SKM-1 treated with dmso at 0.1 percent for 144 hours (cell line): ENCODE data around the gene ETV2.
"Not testable (repeated sequence)": the region's sequence is repeated elsewhere in the genome, so short reads cannot be mapped to it uniquely, and the experiment has no call there.

Source experiments
- DNase-seq: peaks from one replicate; lab custom pipeline; 2025; ENCODE audit not compliant: unreplicated experiment; lab: John Stamatoyannopoulos, UW

Gene ETV2

GRCh38 chr19:35655600-35655999 lies 14.1 kb downstream of the ETV2 start:
- no peak for DNase-seq

DNA sequence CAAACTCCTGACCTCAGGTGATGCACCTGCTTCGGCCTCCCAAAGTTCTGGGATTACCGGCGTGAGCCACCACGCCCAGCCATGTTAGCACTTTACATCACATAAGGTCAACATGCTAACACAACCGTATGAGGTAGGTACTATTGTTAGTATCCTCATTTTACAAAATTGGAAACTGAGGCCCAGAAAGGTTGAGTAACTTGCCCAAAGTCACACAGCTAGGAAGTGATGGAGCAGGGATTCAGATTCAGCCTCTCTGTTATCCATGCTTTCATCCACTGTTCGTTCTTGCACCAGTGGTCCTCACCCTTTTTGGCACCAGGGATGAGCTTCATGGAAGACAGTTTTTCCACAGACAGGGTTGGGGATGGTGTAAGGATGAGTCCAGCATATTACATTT lies 15.2 kb downstream of the ETV2 start:
- no peak for DNase-seq

DNA sequence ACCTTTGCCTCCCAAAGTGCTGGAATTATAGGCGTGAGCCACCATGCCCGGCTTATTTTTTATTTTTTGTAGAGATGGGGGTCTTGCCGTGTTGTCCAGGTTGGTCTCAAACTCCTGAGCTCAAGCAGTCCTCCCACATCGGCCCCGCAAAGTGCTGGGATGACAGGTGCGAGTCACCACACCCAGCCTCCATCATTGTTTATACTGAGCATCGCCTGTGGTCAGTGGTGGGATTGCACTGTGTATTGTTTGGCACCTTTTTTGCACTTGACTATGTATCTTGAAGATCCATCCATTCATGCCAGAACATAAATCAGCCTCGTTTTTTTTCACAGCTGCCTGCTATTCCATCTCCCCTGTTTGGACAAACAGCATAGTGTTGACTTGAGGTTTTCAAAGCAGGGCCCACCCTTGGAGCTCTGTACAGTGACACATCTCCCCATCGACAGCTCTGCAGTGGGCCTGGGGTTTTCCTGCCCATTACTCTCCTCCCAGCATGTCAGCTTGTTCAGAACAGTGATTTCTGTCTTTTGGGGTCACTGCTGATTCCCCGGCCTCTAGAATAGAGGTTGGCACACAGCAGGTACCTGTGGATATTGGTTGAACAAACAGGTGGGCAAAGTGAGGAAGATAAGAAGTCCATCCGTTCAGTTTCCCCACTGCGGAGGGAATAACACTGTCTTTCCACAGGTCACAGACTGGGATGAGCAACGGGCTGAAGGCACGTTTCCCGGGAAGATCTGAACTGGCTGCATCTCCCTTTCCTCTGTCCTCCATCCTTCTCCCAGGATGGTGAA lies 16.6 kb downstream of the ETV2 start:
- no peak for DNase-seq

GRCh38 chr19:35661995-35662340 lies 20.4 kb downstream of the ETV2 start:
- no peak for DNase-seq

DNA sequence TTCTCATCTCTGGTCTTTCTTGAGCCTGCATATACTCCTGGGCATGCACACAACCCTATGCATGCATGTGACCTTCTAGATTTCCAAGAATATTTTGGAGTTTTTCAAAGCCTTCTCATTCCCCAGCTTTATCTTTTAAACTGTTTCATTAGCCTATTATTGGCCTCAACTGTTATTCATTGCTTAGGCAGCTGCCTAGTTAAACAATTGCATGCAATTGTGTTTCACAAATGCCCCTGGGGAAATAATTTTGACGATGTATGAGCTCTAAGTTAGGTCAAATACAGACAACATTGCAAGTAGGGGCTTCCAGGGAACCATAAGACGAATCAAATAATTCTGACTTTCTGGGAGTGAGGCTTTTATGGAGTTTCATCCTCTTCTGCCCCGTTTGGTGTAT lies 22.4 kb downstream of the ETV2 start:
- no peak for DNase-seq

- DNase-seq: no peak
Measured at GRCh38 chr19:35665157-35665556, 23.6 kb downstream of the ETV2 start.

DNA sequence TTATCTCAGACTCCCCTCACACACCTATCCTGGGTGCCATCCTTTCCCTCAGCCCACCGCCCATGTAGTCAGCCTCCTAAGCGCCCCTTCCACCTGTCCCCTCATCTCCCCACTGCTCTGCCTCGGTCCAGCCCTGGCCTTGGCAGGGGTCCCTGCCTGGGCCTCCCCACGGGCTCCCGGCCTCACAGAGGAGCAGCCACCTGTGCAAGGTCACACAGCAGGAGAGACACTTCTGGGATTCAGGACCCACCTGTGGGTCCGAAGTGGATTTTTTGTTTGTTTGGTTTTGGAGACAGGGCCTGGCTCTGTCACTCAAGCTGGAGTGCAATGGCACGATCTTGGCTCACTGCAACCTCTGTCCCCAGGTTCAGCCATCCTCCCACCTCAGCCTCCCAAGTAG lies 24.1 kb downstream of the ETV2 start:
- no peak for DNase-seq

DNA sequence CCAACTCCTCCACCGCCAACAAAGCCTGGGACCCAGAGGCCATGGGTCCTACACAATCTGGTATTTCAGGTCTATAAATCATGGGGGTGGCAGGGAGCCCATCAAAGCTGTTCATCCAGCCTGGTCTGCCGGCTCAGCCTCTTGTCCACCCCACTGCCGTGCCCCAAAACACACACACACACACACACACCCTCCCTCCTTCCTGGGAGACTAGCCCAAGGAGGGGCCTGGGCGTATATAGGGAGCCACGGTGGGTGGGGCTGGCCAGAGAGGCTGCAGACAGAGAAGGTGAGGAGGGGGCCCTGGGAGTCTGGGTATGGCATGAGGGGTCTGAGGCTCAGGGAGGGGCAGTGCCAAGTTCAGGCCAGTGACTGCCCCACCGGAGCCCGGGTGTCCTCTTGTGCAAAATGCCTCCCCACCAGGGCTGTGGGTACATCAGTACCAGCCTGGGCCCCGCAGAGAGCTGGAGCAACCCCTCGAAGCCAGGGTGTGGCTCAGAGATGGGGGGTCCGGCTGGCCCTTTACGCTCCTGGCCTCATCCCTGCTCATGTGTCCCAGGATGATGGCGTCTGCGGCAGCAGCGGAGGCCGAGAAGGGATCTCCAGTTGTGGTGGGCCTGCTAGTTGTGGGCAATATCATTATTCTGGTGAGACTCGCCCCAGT lies 24.8 kb downstream of the ETV2 start, which contains the start of gene UPK1A:
Gene UPK1A (plus strand): TSS at position 267 of the 663 bp plus-strand sequence. CDS start 296 bp downstream, at position 563.
- DNase-seq: no peak

GRCh38 chr19:35669566-35669965 lies 28.0 kb downstream of the ETV2 start:
- DNase-seq: no peak

GRCh38 chr19:35669974-35670373 lies 28.4 kb downstream of the ETV2 start:
- DNase-seq: no peak

DNA sequence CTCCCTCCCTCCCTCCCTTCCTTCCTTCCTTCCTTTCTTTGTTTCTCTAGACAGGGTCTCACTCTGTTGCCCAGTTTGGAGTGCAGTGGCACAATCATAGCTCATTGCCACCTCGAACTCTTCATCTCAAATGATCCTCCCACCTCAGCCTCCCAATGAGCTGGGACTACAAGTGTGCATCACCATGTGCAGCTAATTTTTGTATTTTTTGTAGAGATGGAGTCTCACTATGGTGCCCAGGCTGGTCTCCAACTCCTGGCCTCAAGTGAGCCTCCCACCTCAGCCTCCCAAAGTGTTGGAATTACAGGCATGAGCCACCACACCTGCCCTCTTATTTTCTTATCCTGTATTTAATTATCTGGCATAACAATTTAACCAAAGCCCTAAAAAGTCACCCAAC lies 29.1 kb downstream of the ETV2 start:
- no peak for DNase-seq

DNA sequence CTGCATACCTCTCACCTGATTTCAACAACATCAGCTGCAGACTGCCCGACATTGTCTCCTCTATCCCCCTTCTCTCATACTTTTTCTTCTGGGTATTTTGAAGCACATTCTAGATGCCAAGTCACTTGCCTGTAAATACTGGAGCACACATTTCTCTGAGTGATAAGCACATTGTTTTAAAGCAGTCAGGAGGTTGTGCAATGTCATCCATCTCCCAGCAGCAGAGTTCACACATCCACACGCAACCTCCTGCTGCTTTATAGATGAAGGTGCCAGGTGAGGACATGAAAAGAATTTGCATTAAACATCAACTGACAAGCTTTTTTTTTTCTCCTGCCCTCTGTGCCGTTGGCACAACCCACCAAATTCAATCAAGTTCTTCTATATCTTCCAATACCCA lies 30.3 kb downstream of the ETV2 start:
- no peak for DNase-seq

GRCh38 chr19:35673121-35673804 lies 31.7 kb downstream of the ETV2 start:
- no peak for DNase-seq

DNA sequence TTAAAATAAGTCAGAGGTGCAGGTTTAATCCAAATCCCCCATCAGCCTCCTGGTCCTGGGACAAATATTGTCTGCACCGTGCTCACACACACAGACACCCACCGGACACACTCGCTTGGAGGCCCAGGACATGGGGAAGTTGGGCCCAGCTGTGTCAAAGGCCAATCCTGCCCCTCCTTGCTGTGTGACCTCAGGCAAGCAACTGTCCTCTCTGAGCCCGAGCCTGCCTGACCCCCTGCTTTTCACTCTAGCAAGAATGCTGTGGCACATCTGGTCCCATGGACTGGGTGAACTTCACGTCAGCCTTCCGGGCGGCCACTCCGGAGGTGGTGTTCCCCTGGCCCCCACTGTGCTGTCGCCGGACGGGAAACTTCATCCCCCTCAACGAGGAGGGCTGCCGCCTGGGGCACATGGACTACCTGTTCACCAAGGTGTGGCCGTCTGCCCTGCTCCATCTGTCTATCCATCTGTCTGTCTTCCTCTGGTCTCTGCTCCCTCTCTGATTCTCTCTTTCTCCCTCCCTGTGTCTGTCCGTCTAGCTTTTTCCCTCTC lies 34.1 kb downstream of the ETV2 start:
- no peak for DNase-seq

DNA sequence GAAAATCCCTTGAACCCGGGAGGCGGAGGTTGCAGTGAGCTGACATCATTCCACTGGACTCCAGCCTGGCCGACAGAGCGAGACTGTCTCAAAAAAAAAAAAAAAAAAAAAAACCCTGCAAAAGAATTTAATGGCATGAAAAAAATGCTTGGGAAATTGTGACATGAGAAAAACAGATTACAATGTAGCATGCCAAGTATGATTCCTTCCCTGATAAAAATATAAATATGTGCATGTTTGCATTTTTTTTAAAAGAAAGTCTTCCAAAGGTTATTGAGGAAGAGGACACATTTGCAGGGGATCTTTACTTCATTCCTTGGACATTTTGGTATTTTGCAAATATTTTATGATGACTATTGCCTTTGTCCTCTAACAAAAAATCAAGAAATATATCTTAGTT lies 48.3 kb downstream of the ETV2 start:
- DNase-seq: no peak

- not testable (repeated sequence) for DNase-seq
Measured at GRCh38 chr19:35691106-35691505, 49.6 kb downstream of the ETV2 start.

DNA sequence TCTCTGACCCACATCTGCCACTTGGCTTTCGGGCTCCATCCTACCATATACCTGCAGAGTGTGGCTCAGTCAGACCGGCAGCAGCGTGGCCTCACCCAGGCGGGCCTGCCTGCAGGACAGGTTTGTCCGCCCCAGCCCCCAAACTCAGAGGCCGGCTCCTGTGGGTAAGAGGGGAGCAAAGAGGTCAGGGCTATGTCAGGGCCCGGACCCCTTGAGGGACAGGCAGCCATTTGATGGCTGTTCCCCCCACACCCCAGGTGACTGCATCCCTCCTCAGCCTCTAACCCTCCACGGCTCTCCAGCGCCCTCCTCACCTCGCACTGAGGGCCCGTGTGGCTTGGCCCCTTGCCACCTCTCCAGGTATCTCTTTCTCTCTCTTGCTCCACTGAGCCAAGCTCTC lies 50.5 kb downstream of the ETV2 start:
- no peak for DNase-seq

DNA sequence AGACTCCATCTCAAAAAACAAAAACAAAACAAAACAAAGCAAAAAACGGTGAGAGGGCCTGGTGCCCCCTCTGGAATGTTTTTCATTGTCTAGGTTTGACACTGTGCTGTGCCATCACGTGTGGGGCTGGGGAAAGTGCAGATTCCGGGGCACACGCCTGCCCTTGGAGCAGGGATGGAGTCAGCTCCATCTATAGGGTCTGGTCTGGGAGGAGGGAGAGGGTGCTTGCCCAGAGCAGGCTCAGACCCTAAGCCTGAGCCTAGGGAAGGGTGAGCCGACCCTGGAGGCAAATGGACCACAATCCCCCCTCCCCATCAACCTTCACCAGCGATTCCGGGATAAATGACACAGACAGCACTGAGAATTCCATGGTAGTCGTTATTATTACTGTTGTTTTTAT lies 51.9 kb downstream of the ETV2 start:
- DNase-seq: no peak

DNA sequence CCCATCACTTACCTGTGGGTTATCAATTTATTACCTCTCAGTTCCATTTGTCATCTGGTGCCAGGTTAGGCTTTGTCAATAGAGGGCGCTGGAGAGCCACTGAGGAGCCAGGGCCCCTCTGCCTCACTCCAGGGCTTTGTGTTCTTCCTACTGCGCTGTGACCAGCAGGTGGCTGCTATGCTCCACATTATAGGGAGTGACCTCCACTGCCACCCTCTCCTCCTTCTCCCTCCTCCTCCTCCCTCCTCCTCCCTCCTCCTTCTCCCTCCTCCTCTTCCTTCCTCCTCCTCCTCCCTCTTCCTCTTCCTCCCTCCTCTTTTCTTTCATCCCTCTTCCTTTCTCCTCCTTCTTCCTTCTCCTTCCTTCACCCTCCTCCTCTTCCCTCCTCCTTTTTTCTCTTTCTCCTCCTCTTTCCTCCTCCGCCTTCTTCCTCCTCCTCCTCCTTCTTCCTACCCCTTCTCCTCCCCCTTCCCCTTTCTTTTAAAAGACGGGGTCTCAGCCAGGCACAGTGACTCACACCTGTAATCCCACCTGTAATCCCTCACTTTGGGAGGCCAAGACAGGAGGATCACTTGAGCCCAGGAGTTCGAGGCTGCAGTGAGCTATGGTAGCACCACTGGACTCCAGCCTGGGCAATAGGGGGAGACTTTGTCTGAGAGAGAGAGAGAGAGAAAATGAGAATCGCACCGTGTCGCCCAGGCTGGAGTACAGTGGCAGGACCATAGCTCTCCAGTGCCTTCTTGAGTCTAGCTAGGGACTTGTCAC lies 52.5 kb downstream of the ETV2 start:
- peak; percentile 91 for DNase-seq
